ENCODE results near the gene ITGA6. TPM values are rescaled to one million over a fixed set of nuclear protein-coding genes. Genes with fewer than 3 reads are reported as not detected.

ITGA6 gene
- total RNA-seq, 1 experiment from 2014 or later: 93.1 TPM

- H4K20me1 ChIP-seq (ENCODE audit: insufficient read depth): no peaks in the 10 kb centered on the region
- CTCF ChIA-PET: no interaction called here
- no peak for ATAC-seq
Measured at GRCh38 chr2:172480301-172481218, 53.2 kb downstream of the ITGA6 start.

More at GRCh38 chr2:172480301-172481218, 53.2 kb downstream of the ITGA6 start:
- Histone ChIP-seq H3K27me3 (ENCODE audit: insufficient read depth, low read length) (no peaks in the 10 kb centered on the region), H3K27ac (ENCODE audit: low read depth, low read length) (no peak overlapping the region), H3K9me2 (ENCODE audit: insufficient read depth) (no peaks in the 10 kb centered on the region), H3K4me3 (replicated peaks in 1 of 2; ENCODE audit: low read depth in 1 of 2, low read length in 2 of 2) (no peak overlapping the region), H3K4me2 (ENCODE audit: low read length) (no peak overlapping the region), H3K9me3 (ENCODE audit: control insufficient read depth in 1 of 2, insufficient read depth in 1 of 2, low read depth in 1 of 2, low read length in 2 of 2) (no peaks in the 10 kb centered on the region), H3K9ac (ENCODE audit: low read length) (no peak overlapping the region), H3K79me2 (ENCODE audit: insufficient read depth, low read length) (no peaks in the 10 kb centered on the region; the same call in 1 of the 2 replicates), H3K4me1 (ENCODE audit: control insufficient read depth in 1 of 2, insufficient read depth in 2 of 2, low read length in 2 of 2) (no peaks in the 10 kb centered on the region), H3K36me3 (ENCODE audit: control insufficient read depth in 1 of 2, insufficient read depth in 2 of 2, low read length in 2 of 2) (peaks cover 37 to 60% of the 10 kb centered on the region in 2 experiments), H2AFZ (ENCODE audit: low read depth, low read length, poor library complexity, severe bottlenecking) (no peak overlapping the region)
- intact Hi-C loops (cut with micrococcal nuclease): loop anchor here (5.0 kb wide), 1 partner anchor 232 kb away; no protein-coding TSS in a partner anchor
- DNase-seq (ENCODE audit: low read depth, low spot score): no peak
- TF ChIP-seq YY1 (IDR thresholded peaks at IDR 0.05; ENCODE audit: extremely low read depth, insufficient replicate concordance, low read depth, low read length) (no peak), SIN3A (IDR thresholded peaks at IDR 0.05; ENCODE audit: low read depth) (no peak), FOSL1 (IDR thresholded peaks at IDR 0.05; ENCODE audit: low read depth) (no peak), JUND (IDR thresholded peaks at IDR 0.05) (no peak), CEBPB (IDR thresholded peaks at IDR 0.05; ENCODE audit: low read depth) (no peak), ATF3 (IDR thresholded peaks at IDR 0.05) (no peak), ELF1 (IDR thresholded peaks at IDR 0.05; ENCODE audit: borderline replicate concordance, low read depth) (no peak), ZBTB33 (IDR thresholded peaks at IDR 0.05; ENCODE audit: extremely low read depth, insufficient replicate concordance, low read length) (no peak), RAD21 (IDR thresholded peaks at IDR 0.05; ENCODE audit: low read depth) (no peak), CTCF (IDR thresholded peaks at IDR 0.05 in 2 of 3, conservative IDR thresholded peaks at IDR 0.05 in 1 of 3; ENCODE audit: borderline replicate concordance in 1 of 3, insufficient read depth in 1 of 3, low read depth in 2 of 3, low read length in 2 of 3) (no peak), ZNF274 (IDR thresholded peaks at IDR 0.05; ENCODE audit: low read depth, low read length) (no peak), SP1 (IDR thresholded peaks at IDR 0.05; ENCODE audit: low read depth) (no peak), TCF7L2 (IDR thresholded peaks at IDR 0.05; ENCODE audit: borderline replicate concordance, extremely low read depth, insufficient read depth, insufficient read length) (no peak), EZH2 (IDR thresholded peaks at IDR 0.05) (no peak), CBX3 (IDR thresholded peaks at IDR 0.05; ENCODE audit: low read depth) (no peak)
- ChIA-PET POLR2A (no interaction called here), RAD21 (ENCODE audit: low non-redundant PET in 1 of 2, low total read pairs in 2 of 2, uncharacterized antibody in 2 of 2, unreplicated experiment in 2 of 2) (no interaction called here)
- BruUV-seq (replicated peaks): no TSS peak

Measured in HCT116 (cell line).